ENCODE results near the gene RPS14. TPM values are rescaled to one million over a fixed set of nuclear protein-coding genes. Genes with fewer than 3 reads are reported as not detected.
"Not testable (repeated sequence)": the region's sequence is repeated elsewhere in the genome, so short reads cannot be mapped to it uniquely, and the experiment has no call there.

Gene RPS14
- total RNA-seq, 1 donor from 2014 or later: 3,652 TPM

- no peak for DNase-seq
These were observed 6.1 kb downstream of the RPS14 start for GRCh38 chr5:150443242-150444075.

GRCh38 chr5:150442699-150443080 lies 6.8 kb downstream of the RPS14 start:
- DNase-seq: no peak

GRCh38 chr5:150441813-150442698 lies 7.5 kb downstream of the RPS14 start:
- DNase-seq: peak; percentile 45

GRCh38 chr5:150440948-150441812 lies 8.4 kb downstream of the RPS14 start:
- DNase-seq: no peak

- peak; percentile 57 for DNase-seq
These were observed 10.5 kb downstream of the RPS14 start for GRCh38 chr5:150438873-150439546.

GRCh38 chr5:150436141-150436680 lies 13.3 kb downstream of the RPS14 start:
- DNase-seq: peak; percentile 92

GRCh38 chr5:150434464-150434863 lies 15.1 kb downstream of the RPS14 start:
- DNase-seq: no peak

GRCh38 chr5:150431574-150431973 lies 18.0 kb downstream of the RPS14 start:
- DNase-seq: no peak

GRCh38 chr5:150431048-150431447 lies 18.5 kb downstream of the RPS14 start:
- DNase-seq: no peak

GRCh38 chr5:150429410-150429873 lies 20.1 kb downstream of the RPS14 start:
- no peak for DNase-seq

GRCh38 chr5:150428978-150429377 lies 20.6 kb downstream of the RPS14 start:
- no peak for DNase-seq

GRCh38 chr5:150428106-150428876 lies 21.2 kb downstream of the RPS14 start:
- peak; percentile 58 for DNase-seq

- DNase-seq: not testable (repeated sequence)
These were observed 23.4 kb downstream of the RPS14 start for GRCh38 chr5:150426165-150426564.

GRCh38 chr5:150422758-150423157 lies 26.8 kb downstream of the RPS14 start:
- DNase-seq: no peak

GRCh38 chr5:150422075-150422474 lies 27.5 kb downstream of the RPS14 start:
- no peak for DNase-seq

- no peak for DNase-seq
These were observed 29.8 kb downstream of the RPS14 start for GRCh38 chr5:150419630-150420270.

- DNase-seq: not testable (repeated sequence)
These were observed 35.4 kb downstream of the RPS14 start for GRCh38 chr5:150413902-150414790.

GRCh38 chr5:150413176-150413901 lies 36.2 kb downstream of the RPS14 start:
- DNase-seq: no peak

Data from dermis blood vessel endothelial cell (primary cell).